T-helper 1 cell treated with Interleukin-12 subunit alpha and Interleukin-12 subunit beta and Interleukin-4 antibody, amounts not matched to agents 30 μg/mL and 1 μg/mL, for 36 hours (primary cell): ENCODE measurements around the gene DACT1.
"Not testable (repeated sequence)": the region's sequence is repeated elsewhere in the genome, so short reads cannot be mapped to it uniquely, and the experiment has no call there.

Experiments
- H3K27ac Mint-ChIP-seq: one replicate; pipeline ENCODE4 v1.8.0; 2021; ENCODE audit warnings: mild to moderate bottlenecking, mixed read lengths
- H3K27me3 Mint-ChIP-seq: one replicate; pipeline ENCODE4 v1.8.0; 2021; ENCODE audit warnings: low read depth, mixed read lengths
- H3K36me3 Mint-ChIP-seq: one replicate; pipeline ENCODE4 v1.8.0; 2021; ENCODE audit warnings: low read depth, mixed read lengths
- H3K4me1 Mint-ChIP-seq: one replicate; pipeline ENCODE4 v1.8.0; 2021; ENCODE audit warnings: low read depth, mixed read lengths
- H3K4me3 Mint-ChIP-seq: one replicate; pipeline ENCODE4 v1.8.0; 2021; ENCODE audit warnings: mild to moderate bottlenecking, moderate library complexity, mixed read lengths
- H3K9me3 Mint-ChIP-seq: one replicate; pipeline ENCODE4 v1.8.0; 2021; ENCODE audit warnings: mixed read lengths

DACT1 gene, protein sequence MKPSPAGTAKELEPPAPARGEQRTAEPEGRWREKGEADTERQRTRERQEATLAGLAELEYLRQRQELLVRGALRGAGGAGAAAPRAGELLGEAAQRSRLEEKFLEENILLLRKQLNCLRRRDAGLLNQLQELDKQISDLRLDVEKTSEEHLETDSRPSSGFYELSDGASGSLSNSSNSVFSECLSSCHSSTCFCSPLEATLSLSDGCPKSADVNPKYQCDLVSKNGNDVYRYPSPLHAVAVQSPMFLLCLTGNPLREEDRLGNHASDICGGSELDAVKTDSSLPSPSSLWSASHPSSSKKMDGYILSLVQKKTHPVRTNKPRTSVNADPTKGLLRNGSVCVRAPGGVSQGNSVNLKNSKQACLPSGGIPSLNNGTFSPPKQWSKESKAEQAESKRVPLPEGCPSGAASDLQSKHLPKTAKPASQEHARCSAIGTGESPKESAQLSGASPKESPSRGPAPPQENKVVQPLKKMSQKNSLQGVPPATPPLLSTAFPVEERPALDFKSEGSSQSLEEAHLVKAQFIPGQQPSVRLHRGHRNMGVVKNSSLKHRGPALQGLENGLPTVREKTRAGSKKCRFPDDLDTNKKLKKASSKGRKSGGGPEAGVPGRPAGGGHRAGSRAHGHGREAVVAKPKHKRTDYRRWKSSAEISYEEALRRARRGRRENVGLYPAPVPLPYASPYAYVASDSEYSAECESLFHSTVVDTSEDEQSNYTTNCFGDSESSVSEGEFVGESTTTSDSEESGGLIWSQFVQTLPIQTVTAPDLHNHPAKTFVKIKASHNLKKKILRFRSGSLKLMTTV

GRCh38 chr14:58637391-58638230 lies at the start of gene DACT1:
Gene DACT1 (plus strand): TSS chr14:58637962. CDS start chr14:58638203, 241 bp downstream.
- Mint-ChIP-seq H3K36me3 (no peaks in the 10 kb centered on the region), H3K9me3 (no peaks in the 10 kb centered on the region), H3K27me3 (peaks cover 40% of the 10 kb centered on the region), H3K4me3 (peak within 1 kb of the TSS; percentile 93), H3K27ac (peak within 1 kb of the TSS; percentile 86), H3K4me1 (peaks cover 19% of the 10 kb centered on the region)

DNA sequence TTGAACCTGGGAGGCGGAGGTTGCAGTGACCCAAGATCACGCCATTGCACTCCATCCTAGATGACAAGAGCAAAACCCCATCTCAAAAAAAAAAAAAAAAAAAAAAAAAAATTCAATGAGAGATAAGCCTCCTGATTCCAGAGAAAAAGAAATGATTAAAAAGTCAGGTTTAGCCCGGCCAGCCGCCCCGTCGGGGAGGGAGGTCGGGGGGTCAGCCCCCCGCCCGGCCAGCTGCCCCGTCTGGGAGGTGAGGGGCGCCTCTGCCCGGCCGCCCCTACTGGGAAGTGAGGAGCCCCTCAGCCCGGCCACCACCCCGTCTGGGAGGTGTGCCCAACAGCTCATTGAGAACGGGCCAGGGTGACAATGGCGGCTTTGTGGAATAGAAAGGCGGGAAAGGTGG lies 49.4 kb upstream of the DACT1 start:
- not testable (repeated sequence) for H3K36me3 Mint-ChIP-seq, H3K27me3 Mint-ChIP-seq, H3K4me1 Mint-ChIP-seq, H3K4me3 Mint-ChIP-seq, H3K27ac Mint-ChIP-seq, H3K9me3 Mint-ChIP-seq

DNA sequence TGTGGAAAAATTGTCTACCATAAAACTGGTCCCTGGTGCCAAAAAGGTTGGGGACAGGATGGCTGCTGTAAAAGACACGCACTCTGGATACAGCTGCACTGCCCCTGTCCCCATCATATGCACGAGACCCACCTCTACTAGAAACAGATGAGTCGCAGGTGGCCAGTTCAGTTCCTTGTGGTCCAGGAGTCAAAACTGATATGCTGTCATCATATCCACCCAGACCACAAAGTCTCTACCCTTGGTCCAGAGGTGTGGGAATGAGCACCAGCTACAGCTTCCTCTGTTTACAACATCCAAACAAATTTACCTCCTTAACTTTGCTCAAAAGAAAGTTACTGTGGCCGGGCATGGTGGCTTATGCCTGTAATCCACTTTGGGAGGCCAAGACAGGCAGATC lies 43.8 kb upstream of the DACT1 start:
- no peak overlapping the region for H3K4me3 Mint-ChIP-seq
- H3K36me3 Mint-ChIP-seq, result no peaks in the 10 kb centered on the region
- no peaks in the 10 kb centered on the region for H3K9me3 Mint-ChIP-seq
- no peak overlapping the region for H3K27ac Mint-ChIP-seq
- peaks cover 17% of the 10 kb centered on the region for H3K4me1 Mint-ChIP-seq
- peaks cover 8% of the 10 kb centered on the region for H3K27me3 Mint-ChIP-seq

GRCh38 chr14:58597041-58597440 lies 40.7 kb upstream of the DACT1 start:
- Mint-ChIP-seq H3K27me3 (no peaks in the 10 kb centered on the region), H3K4me1 (peaks cover 21% of the 10 kb centered on the region), H3K9me3 (no peaks in the 10 kb centered on the region), H3K4me3 (no peak overlapping the region), H3K36me3 (no peaks in the 10 kb centered on the region), H3K27ac (no peak overlapping the region)

- no peaks in the 10 kb centered on the region for H3K27me3 Mint-ChIP-seq
- no peak overlapping the region for H3K27ac Mint-ChIP-seq
- H3K36me3 Mint-ChIP-seq, result no peaks in the 10 kb centered on the region
- peaks cover 21% of the 10 kb centered on the region for H3K4me1 Mint-ChIP-seq
- no peak overlapping the region for H3K4me3 Mint-ChIP-seq
- H3K9me3 Mint-ChIP-seq, result no peaks in the 10 kb centered on the region
Observed at GRCh38 chr14:58598028-58598803, 39.5 kb upstream of the DACT1 start.

DNA sequence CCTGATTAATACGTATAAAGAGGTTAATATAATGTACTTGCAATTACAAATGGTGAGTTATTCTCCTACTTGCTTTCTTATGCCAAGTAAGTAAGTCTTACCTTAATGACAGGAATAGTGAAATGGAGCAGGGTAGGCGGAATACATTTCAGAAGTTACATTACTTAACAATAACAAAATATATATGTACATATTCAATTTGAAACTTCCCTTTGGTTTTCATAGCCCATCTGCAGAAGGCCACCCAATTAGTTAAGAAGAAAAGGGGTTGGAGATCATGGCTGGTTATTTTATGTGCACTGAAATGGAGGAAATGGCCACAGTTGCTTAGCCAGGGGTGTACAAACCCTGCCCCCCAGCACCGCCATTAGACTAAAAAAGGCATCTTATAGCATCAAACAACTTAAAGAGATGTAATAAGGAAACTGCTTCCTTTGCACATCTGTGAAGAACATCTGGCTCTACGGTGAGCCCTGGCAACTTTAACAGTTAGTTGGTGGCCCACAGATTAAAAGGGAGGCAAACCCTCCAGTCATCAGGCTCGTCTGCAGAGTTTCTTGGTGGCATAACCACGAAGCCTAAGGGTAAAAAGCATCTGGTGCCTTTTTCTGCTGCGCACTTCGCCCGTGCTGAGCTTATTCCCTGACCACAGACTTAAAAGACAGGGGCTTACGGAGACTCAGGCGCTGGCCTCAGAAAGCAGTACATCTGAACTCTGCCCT lies 38.8 kb upstream of the DACT1 start:
- Mint-ChIP-seq H3K9me3 (no peaks in the 10 kb centered on the region), H3K4me3 (no peak overlapping the region), H3K27me3 (no peaks in the 10 kb centered on the region), H3K27ac (no peak overlapping the region), H3K36me3 (no peaks in the 10 kb centered on the region), H3K4me1 (peaks cover 21% of the 10 kb centered on the region)

GRCh38 chr14:58599707-58600106 lies 38.1 kb upstream of the DACT1 start:
- Mint-ChIP-seq H3K4me1 (peaks cover 21% of the 10 kb centered on the region), H3K36me3 (no peaks in the 10 kb centered on the region), H3K27me3 (no peaks in the 10 kb centered on the region), H3K27ac (no peak overlapping the region), H3K9me3 (no peaks in the 10 kb centered on the region), H3K4me3 (no peak overlapping the region)

GRCh38 chr14:58605465-58605864 lies 32.3 kb upstream of the DACT1 start:
- Mint-ChIP-seq H3K4me1 (no peaks in the 10 kb centered on the region), H3K27ac (no peak overlapping the region), H3K36me3 (no peaks in the 10 kb centered on the region), H3K27me3 (no peaks in the 10 kb centered on the region), H3K4me3 (no peak overlapping the region), H3K9me3 (no peaks in the 10 kb centered on the region)

- H3K4me3 Mint-ChIP-seq, result no peak overlapping the region
- no peaks in the 10 kb centered on the region for H3K4me1 Mint-ChIP-seq
- H3K27ac Mint-ChIP-seq, result no peak overlapping the region
- H3K27me3 Mint-ChIP-seq, result no peaks in the 10 kb centered on the region
- H3K9me3 Mint-ChIP-seq, result no peaks in the 10 kb centered on the region
- no peaks in the 10 kb centered on the region for H3K36me3 Mint-ChIP-seq
Observed at GRCh38 chr14:58607131-58607951, 30.4 kb upstream of the DACT1 start.

- H3K4me1 Mint-ChIP-seq, result no peaks in the 10 kb centered on the region
- H3K9me3 Mint-ChIP-seq, result no peaks in the 10 kb centered on the region
- no peaks in the 10 kb centered on the region for H3K36me3 Mint-ChIP-seq
- no peaks in the 10 kb centered on the region for H3K27me3 Mint-ChIP-seq
- no peak overlapping the region for H3K4me3 Mint-ChIP-seq
- H3K27ac Mint-ChIP-seq, result no peak overlapping the region
Observed at GRCh38 chr14:58607952-58608317, 29.8 kb upstream of the DACT1 start.

DNA sequence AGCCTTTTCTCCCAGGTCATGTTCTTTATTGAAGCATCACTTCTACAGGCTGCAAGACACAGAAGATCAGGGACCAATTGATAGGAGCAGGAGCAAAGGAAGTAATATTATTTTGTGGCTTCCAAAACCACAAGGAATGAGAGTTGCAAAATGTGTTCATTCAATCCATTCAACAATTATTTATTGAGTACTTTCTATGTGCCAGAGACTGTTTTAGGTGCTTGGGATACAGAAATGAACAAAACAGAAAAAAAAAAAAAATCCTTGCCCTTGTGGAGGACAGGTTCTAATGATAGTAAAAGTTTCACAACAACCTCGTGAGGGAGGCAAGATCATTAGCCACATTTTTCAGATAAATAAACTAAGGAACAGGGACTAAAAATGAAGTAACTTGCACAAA lies 20.1 kb upstream of the DACT1 start:
- H3K4me1 Mint-ChIP-seq, result no peaks in the 10 kb centered on the region
- H3K4me3 Mint-ChIP-seq, result no peak overlapping the region
- no peaks in the 10 kb centered on the region for H3K36me3 Mint-ChIP-seq
- no peak overlapping the region for H3K27ac Mint-ChIP-seq
- no peaks in the 10 kb centered on the region for H3K9me3 Mint-ChIP-seq
- peaks cover 5% of the 10 kb centered on the region for H3K27me3 Mint-ChIP-seq

GRCh38 chr14:58620011-58620410 lies 17.8 kb upstream of the DACT1 start:
- H3K4me1 Mint-ChIP-seq, result no peaks in the 10 kb centered on the region
- no peak overlapping the region for H3K27ac Mint-ChIP-seq
- peaks cover under 1% of the 10 kb centered on the region for H3K27me3 Mint-ChIP-seq
- no peaks in the 10 kb centered on the region for H3K9me3 Mint-ChIP-seq
- no peaks in the 10 kb centered on the region for H3K36me3 Mint-ChIP-seq
- no peak overlapping the region for H3K4me3 Mint-ChIP-seq

DNA sequence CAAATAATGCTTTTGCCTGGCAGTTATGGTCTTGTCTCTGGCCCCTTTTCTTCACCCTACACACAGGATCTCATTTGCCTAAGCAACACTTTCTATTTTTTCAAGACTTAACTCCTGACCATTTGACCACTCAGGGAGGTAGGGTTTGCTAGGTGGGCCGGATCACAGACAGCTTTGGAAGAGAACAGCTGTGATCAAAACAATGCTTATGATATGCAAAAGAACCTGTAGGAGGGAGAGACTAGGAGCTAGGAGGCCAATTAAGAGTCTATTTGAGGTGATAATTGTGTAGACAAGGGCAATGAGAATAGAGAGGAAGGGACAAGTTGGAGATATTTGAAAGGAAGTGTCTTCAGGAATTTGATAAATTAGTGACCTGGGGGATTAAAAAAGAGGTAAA lies 12.3 kb upstream of the DACT1 start:
- Mint-ChIP-seq H3K4me1 (peaks cover 4% of the 10 kb centered on the region), H3K27ac (no peak overlapping the region), H3K4me3 (no peak overlapping the region), H3K36me3 (no peaks in the 10 kb centered on the region), H3K9me3 (no peaks in the 10 kb centered on the region), H3K27me3 (peaks cover 3% of the 10 kb centered on the region)
